H9 (cell line): Measurements from ENCODE around the gene PDK4. TPM values are rescaled to one million over a fixed set of nuclear protein-coding genes. Genes with fewer than 3 reads are reported as not detected.

Experiments
- DNase-seq: peaks from one replicate; pipeline ENCODE4 v3.0.0-alpha.2; 2017
- H2AFZ ChIP-seq: one replicate; pipeline ENCODE4 v1.6.1; 2013; ENCODE audit warnings: mild to moderate bottlenecking, low read length, control low read depth, moderate library complexity
- H2AK5ac ChIP-seq: 2 replicates; pipeline ENCODE4 v1.6.1; 2013; ENCODE audit warnings: low read length, control low read depth, mixed read lengths; ENCODE audit not compliant: insufficient read length
- H2BK120ac ChIP-seq: one replicate; pipeline ENCODE4 v1.6.1; 2013; ENCODE audit warnings: low read depth, mild to moderate bottlenecking, low read length, control low read depth, inconsistent platforms; ENCODE audit not compliant: poor library complexity, severe bottlenecking
- H2BK12ac ChIP-seq: 2 replicates; pipeline ENCODE4 v1.6.1; 2013; ENCODE audit warnings: low read length, control low read depth, mixed read lengths, low read depth; ENCODE audit not compliant: insufficient read length
- H2BK15ac ChIP-seq: 2 replicates; pipeline ENCODE4 v1.6.1; 2013; ENCODE audit warnings: low read depth, low read length, control low read depth
- H2BK20ac ChIP-seq: one replicate; pipeline ENCODE4 v1.6.1; 2013; ENCODE audit warnings: low read depth, mild to moderate bottlenecking, low read length, control low read depth, inconsistent platforms; ENCODE audit not compliant: poor library complexity, severe bottlenecking
- H2BK5ac ChIP-seq: 2 replicates; pipeline ENCODE4 v1.6.1; 2013; ENCODE audit warnings: low read length, control low read depth, mixed read lengths; ENCODE audit not compliant: insufficient read length
- H3K14ac ChIP-seq: 2 replicates; pipeline ENCODE4 v1.6.1; 2013; ENCODE audit warnings: low read length, control low read depth; ENCODE audit not compliant: insufficient read depth
- H3K18ac ChIP-seq: 2 replicates; pipeline ENCODE4 v1.6.1; 2013; ENCODE audit warnings: low read depth, mild to moderate bottlenecking, mixed read lengths, low read length, control low read depth; ENCODE audit not compliant: insufficient read length
- H3K23ac ChIP-seq: 2 replicates; pipeline ENCODE4 v1.6.1; 2013; ENCODE audit warnings: low read length, control low read depth, mixed read lengths, low read depth; ENCODE audit not compliant: insufficient read length
- H3K23me2 ChIP-seq: 2 replicates; pipeline ENCODE4 v1.6.1; 2013; ENCODE audit warnings: low read depth, mild to moderate bottlenecking, mixed read lengths, low read length, control low read depth; ENCODE audit not compliant: insufficient read length, poor library complexity, severe bottlenecking
- H3K27ac ChIP-seq: 2 replicates; pipeline ENCODE4 v1.5.1; 2013; ENCODE audit warnings: low read length, control low read depth, mixed read lengths, low read depth; ENCODE audit not compliant: insufficient read length
- H3K27me3 ChIP-seq: 2 replicates; pipeline ENCODE4 v1.6.1; 2013; ENCODE audit warnings: low read length, control low read depth, inconsistent platforms; ENCODE audit not compliant: insufficient read depth
- H3K4ac ChIP-seq: 2 replicates; pipeline ENCODE4 v1.6.1; 2013; ENCODE audit warnings: low read depth, mild to moderate bottlenecking, control low read depth, inconsistent platforms, low read length, moderate library complexity
- H3K4me1 ChIP-seq: 2 replicates; pipeline ENCODE4 v1.6.1; 2013; ENCODE audit warnings: low read length, control low read depth, inconsistent platforms; ENCODE audit not compliant: insufficient read depth
- H3K4me2 ChIP-seq: 2 replicates; pipeline ENCODE4 v1.6.1; 2013; ENCODE audit warnings: low read length, control low read depth, mixed read lengths; ENCODE audit not compliant: insufficient read length, insufficient read depth
- H3K56ac ChIP-seq: 2 replicates; pipeline ENCODE4 v1.6.1; 2013; ENCODE audit warnings: low read depth, mild to moderate bottlenecking, mixed read lengths, low read length, control low read depth; ENCODE audit not compliant: insufficient read length
- H3K79me1 ChIP-seq: 2 replicates; pipeline ENCODE4 v1.6.1; 2013; ENCODE audit warnings: low read depth, mild to moderate bottlenecking, moderate library complexity, low read length, control low read depth, inconsistent platforms; ENCODE audit not compliant: insufficient read depth, poor library complexity, severe bottlenecking
- H3K79me2 ChIP-seq: 2 replicates; pipeline ENCODE4 v1.6.1; 2013; ENCODE audit warnings: low read length, control low read depth, inconsistent platforms; ENCODE audit not compliant: insufficient read depth
- H3K9ac ChIP-seq: 2 replicates; pipeline ENCODE4 v1.6.1; 2013; ENCODE audit warnings: low read length, control low read depth, mixed read lengths; ENCODE audit not compliant: insufficient read length; ENCODE audit errors: extremely low read depth
- H3K9me3 ChIP-seq: one replicate; pipeline ENCODE4 v1.6.1; 2013; ENCODE audit warnings: low read depth, low read length, inconsistent platforms; ENCODE audit not compliant: control insufficient read depth
- H3T11ph ChIP-seq: one replicate; pipeline ENCODE4 v1.6.1; 2013; ENCODE audit warnings: mild to moderate bottlenecking, low read length, control low read depth, inconsistent platforms
- H4K20me1 ChIP-seq: one replicate; pipeline ENCODE4 v1.6.1; 2013; ENCODE audit not compliant: control insufficient read depth, insufficient read length, insufficient read depth
- H4K5ac ChIP-seq: 2 replicates; pipeline ENCODE4 v1.6.1; 2013; ENCODE audit warnings: low read depth, mild to moderate bottlenecking, mixed read lengths, low read length, control low read depth; ENCODE audit not compliant: insufficient read length
- H4K8ac ChIP-seq: replicated peaks from 2 replicates; pipeline ENCODE4 v1.6.1; 2013; ENCODE audit warnings: low read length, control low read depth, mixed read lengths, low read depth; ENCODE audit not compliant: insufficient read length
- H4K91ac ChIP-seq: 2 replicates; pipeline ENCODE4 v1.6.1; 2013; ENCODE audit warnings: low read depth, mild to moderate bottlenecking, moderate library complexity, mixed read lengths, low read length, control low read depth; ENCODE audit not compliant: insufficient read length
- H3K27ac Mint-ChIP-seq, 3 experiments: 2 replicates in 2 of 3; 3 replicates in 1 of 3; pipeline ENCODE4 v1.8.0; 2020 to 2021; ENCODE audit warnings: mixed read lengths in 3 of 3, mild to moderate bottlenecking in 1 of 3, moderate library complexity in 1 of 3
- H3K27me3 Mint-ChIP-seq: 2 replicates; pipeline ENCODE4 v1.8.0; 2021; ENCODE audit warnings: low read depth, mild to moderate bottlenecking, moderate library complexity, mixed read lengths
- H3K36me3 Mint-ChIP-seq, 3 experiments: 2 replicates in 2 of 3; 3 replicates in 1 of 3; pipeline ENCODE4 v1.8.0; 2020 to 2021; ENCODE audit warnings: low read depth in 3 of 3, mixed read lengths in 3 of 3; ENCODE audit not compliant: insufficient read depth in 1 of 3
- H3K4me1 Mint-ChIP-seq, 2 experiments: 2 replicates each; pipeline ENCODE4 v1.8.0; 2020; ENCODE audit warnings: mixed read lengths in 2 of 2
- H3K4me3 Mint-ChIP-seq, 2 experiments: 2 replicates in 1 of 2; 3 replicates in 1 of 2; pipeline ENCODE4 v1.8.0; 2020 to 2021; ENCODE audit warnings: mild to moderate bottlenecking in 2 of 2, mixed read lengths in 2 of 2, moderate library complexity in 1 of 2
- H3K9me3 Mint-ChIP-seq, 2 experiments: 2 replicates in 1 of 2; 3 replicates in 1 of 2; pipeline ENCODE4 v1.8.0; 2020; ENCODE audit warnings: mild to moderate bottlenecking in 2 of 2, mixed read lengths in 2 of 2, moderate library complexity in 1 of 2
- CTCF ChIP-seq: fragments of 200-600 bp; sonication (generic); conservative IDR thresholded peaks from 3 replicates; pipeline ENCODE4 v1.8.0; 2021; ENCODE audit warnings: antibody characterized with exemption, mild to moderate bottlenecking
- total RNA-seq: library from RNA; stranded (reverse); gene quantifications from 2 replicates; pipeline ENCODE4 v1.2.1, GENCODE V29; 2021

The PDK4 gene
- total RNA-seq, 1 experiment from 2014 or later: not detected

DNA sequence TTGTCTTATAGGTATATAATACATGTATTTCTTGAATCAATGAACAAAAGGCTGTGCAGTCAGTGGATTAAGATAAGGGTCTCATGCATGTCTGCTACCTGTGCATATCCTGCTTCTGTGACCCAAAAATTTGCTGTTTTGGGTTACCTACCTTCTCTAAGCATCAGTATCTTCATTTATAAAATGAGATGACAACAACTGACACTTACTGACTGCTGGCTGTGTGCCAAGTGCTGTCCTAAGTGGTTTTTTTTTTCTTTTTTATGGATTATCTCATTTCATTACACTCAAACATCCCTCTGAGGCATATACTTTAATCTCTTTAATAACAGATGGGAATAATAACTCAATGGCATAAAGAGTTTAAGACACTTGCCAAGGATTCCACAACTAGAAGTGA lies 2.1 kb downstream of the PDK4 start:
- H3K4me1 Mint-ChIP-seq: peaks cover 4 to 12% of the 10 kb centered on the region in 2 experiments; a peak in 2 of 4 replicates
- no peaks in the 10 kb centered on the region for H3K9me3 ChIP-seq
- H2BK5ac ChIP-seq: no peak overlapping the region
- no peak overlapping the region for H3K27ac Mint-ChIP-seq
- H3K4ac ChIP-seq: no peak overlapping the region
- H2BK120ac ChIP-seq: no peak overlapping the region
- no peaks in the 10 kb centered on the region for H3K79me1 ChIP-seq
- no peak overlapping the region for H3K4me2 ChIP-seq
- H3K9ac ChIP-seq: no peak overlapping the region
- H3K79me2 ChIP-seq: no peaks in the 10 kb centered on the region
- no peak overlapping the region for H3K56ac ChIP-seq
- H3K23ac ChIP-seq: no peak overlapping the region
- no peak for DNase-seq
- H3K9me3 Mint-ChIP-seq: no peaks in the 10 kb centered on the region
- no peak overlapping the region for H3K27ac ChIP-seq
- H2BK15ac ChIP-seq: no peak overlapping the region
- H4K5ac ChIP-seq: no peak overlapping the region
- no peak overlapping the region for H2AK5ac ChIP-seq
- no peak overlapping the region for H4K91ac ChIP-seq
- no peak overlapping the region for H3K14ac ChIP-seq
- H3K4me1 ChIP-seq: no peaks in the 10 kb centered on the region
- H4K20me1 ChIP-seq: no peaks in the 10 kb centered on the region
- no peak overlapping the region for H3K4me3 Mint-ChIP-seq
- H3T11ph ChIP-seq: no peak overlapping the region
- no peaks in the 10 kb centered on the region for H3K36me3 Mint-ChIP-seq
- peaks cover 53% of the 10 kb centered on the region for H3K27me3 Mint-ChIP-seq
- TF ChIP-seq CTCF: no peak
- H2BK12ac ChIP-seq: no peak overlapping the region
- no peak overlapping the region for H4K8ac ChIP-seq
- peaks cover 6% of the 10 kb centered on the region for H3K23me2 ChIP-seq
- H2AFZ ChIP-seq: no peak overlapping the region
- no peak overlapping the region for H3K18ac ChIP-seq
- H3K27me3 ChIP-seq: peaks cover 5% of the 10 kb centered on the region; the same call in 1 of the 2 replicates
- no peak overlapping the region for H2BK20ac ChIP-seq
